ENCODE measurements around the gene GEMIN7. TPM values are rescaled to one million over a fixed set of nuclear protein-coding genes. Genes with fewer than 3 reads are reported as not detected.
"Not testable (repeated sequence)": the region's sequence is repeated elsewhere in the genome, so short reads cannot be mapped to it uniquely, and the experiment has no call there.

The GEMIN7 gene
- total and polyA plus RNA-seq, 4 experiments from 2014 or later: 15.9 to 75.3 (median 26.2) TPM

- H3K36me3 Mint-ChIP-seq: no peaks in the 10 kb centered on the region
- H3K9me3 Mint-ChIP-seq: no peaks in the 10 kb centered on the region
- peak overlapping the region; percentile 35 to 78 (median 72) for H3K4me3 Mint-ChIP-seq
- H3K27ac ChIP-seq (ENCODE audit: low read depth, low read length): no peak overlapping the region
- H3K27me3 ChIP-seq (ENCODE audit: insufficient read depth, low read length): no peaks in the 10 kb centered on the region
- DNase-seq: peak; percentile 41 to 52 (median 51)
- H3K4me1 ChIP-seq (ENCODE audit: insufficient read depth, low read length): peaks cover 34% of the 10 kb centered on the region
- no peaks in the 10 kb centered on the region for H3K9me3 ChIP-seq (ENCODE audit: control insufficient read depth in 1 of 2, low read length in 2 of 2)
- CTCF ChIA-PET (ENCODE audit: partially characterized antibody): interaction anchor here (0.9 to 1.5 kb wide), 6 partner anchors 12 to 50 kb away, joined by 3 to 19 read pairs (median 3); no protein-coding TSS in a partner anchor
- H3K27ac Mint-ChIP-seq: peak overlapping the region in 6 of 7 donors; percentile 52 to 92 (median 80)
- H3K36me3 ChIP-seq (ENCODE audit: insufficient read depth, low read length): no peaks in the 10 kb centered on the region
- no peaks in the 10 kb centered on the region for H3K27me3 Mint-ChIP-seq
- intact Hi-C loops (cut with micrococcal nuclease): no loop called here
- H3K4me1 Mint-ChIP-seq: peaks cover 36 to 81% (median 50%) of the 10 kb centered on the region in 4 donors
- H3K4me3 ChIP-seq (ENCODE audit: low read length in 2 of 2): peak overlapping the region in 1 of 2 donors; percentile 11
- POLR2A ChIA-PET (ENCODE audit: partially characterized antibody): interaction anchor here (0.5 to 1.9 kb wide), 6 partner anchors 10 to 145 kb away, joined by 3 to 30 read pairs (median 5); partner anchors contain the start of genes GEMIN7 and PPP1R37
Measured at GRCh38 chr19:45103156-45103507, 24.1 kb downstream of the GEMIN7 start.

- Mint-ChIP-seq H3K4me3 (peak overlapping the region; percentile 60 to 78 (median 72)), H3K4me1 (peaks cover 31 to 75% (median 46%) of the 10 kb centered on the region in 4 donors), H3K27ac (peak overlapping the region; percentile 53 to 92 (median 82)), H3K27me3 (no peaks in the 10 kb centered on the region), H3K36me3 (no peaks in the 10 kb centered on the region), H3K9me3 (no peaks in the 10 kb centered on the region)
- POLR2A ChIA-PET (ENCODE audit: partially characterized antibody): interaction anchor here (0.8 to 1.9 kb wide), 6 partner anchors 9 to 75 kb away, joined by 3 to 30 read pairs (median 5); partner anchors contain the start of genes GEMIN7 and PPP1R37
- CTCF ChIA-PET (ENCODE audit: partially characterized antibody): interaction anchor here (0.9 to 1.5 kb wide), 5 partner anchors 12 to 50 kb away, joined by 3 to 19 read pairs (median 3); no protein-coding TSS in a partner anchor
- Histone ChIP-seq H3K9me3 (ENCODE audit: control insufficient read depth in 1 of 2, low read length in 2 of 2) (no peaks in the 10 kb centered on the region), H3K4me3 (ENCODE audit: low read length in 2 of 2) (peak overlapping the region in 1 of 2 donors; percentile 11), H3K4me1 (ENCODE audit: insufficient read depth, low read length) (peaks cover 34% of the 10 kb centered on the region), H3K27ac (ENCODE audit: low read depth, low read length) (no peak overlapping the region), H3K36me3 (ENCODE audit: insufficient read depth, low read length) (no peaks in the 10 kb centered on the region), H3K27me3 (ENCODE audit: insufficient read depth, low read length) (no peaks in the 10 kb centered on the region)
- intact Hi-C loops (cut with micrococcal nuclease): no loop called here
- DNase-seq: peak in 1 of 5 donors; percentile 25
Measured at GRCh38 chr19:45103508-45104319, 24.7 kb downstream of the GEMIN7 start.

GRCh38 chr19:45104658-45105349 lies 25.7 kb downstream of the GEMIN7 start:
- H3K27ac ChIP-seq (ENCODE audit: low read depth, low read length): no peak overlapping the region
- ChIA-PET CTCF (ENCODE audit: partially characterized antibody) (interaction anchor here (0.5 kb wide), 1 partner anchor 15 kb away, joined by 4 read pairs; no protein-coding TSS in a partner anchor), POLR2A (ENCODE audit: partially characterized antibody) (interaction anchor here (0.9 to 1.4 kb wide), 2 partner anchors 13 to 65 kb away, joined by 4 read pairs; no protein-coding TSS in a partner anchor)

GRCh38 chr19:45106363-45106762 lies 27.3 kb downstream of the GEMIN7 start:
- H3K4me1 Mint-ChIP-seq: peaks cover 27 to 60% (median 35%) of the 10 kb centered on the region in 4 donors
- H3K9me3 ChIP-seq (ENCODE audit: control insufficient read depth in 1 of 2, low read length in 2 of 2); H3K4me3 ChIP-seq (ENCODE audit: low read length in 2 of 2); H3K36me3 Mint-ChIP-seq; intact Hi-C loops (cut with micrococcal nuclease); H3K27ac Mint-ChIP-seq; DNase-seq; H3K9me3 Mint-ChIP-seq; H3K4me3 Mint-ChIP-seq; H3K27ac ChIP-seq (ENCODE audit: low read depth, low read length); H3K27me3 Mint-ChIP-seq; H3K36me3 ChIP-seq (ENCODE audit: insufficient read depth, low read length); POLR2A ChIA-PET (ENCODE audit: partially characterized antibody); H3K27me3 ChIP-seq (ENCODE audit: insufficient read depth, low read length): not testable (repeated sequence)
- peaks cover 34% of the 10 kb centered on the region for H3K4me1 ChIP-seq (ENCODE audit: insufficient read depth, low read length)
- CTCF ChIA-PET (ENCODE audit: partially characterized antibody): interaction anchor here (1.0 to 2.4 kb wide), 2 partner anchors 19 to 52 kb away, joined by 3 to 8 read pairs; no protein-coding TSS in a partner anchor

More at GRCh38 chr19:45104658-45105349, 25.7 kb downstream of the GEMIN7 start:
- no peaks in the 10 kb centered on the region for H3K36me3 Mint-ChIP-seq
- H3K4me1 ChIP-seq (ENCODE audit: insufficient read depth, low read length): peaks cover 34% of the 10 kb centered on the region
- H3K27ac Mint-ChIP-seq: peak overlapping the region; percentile 75 to 95 (median 85)
- peaks cover 29 to 69% (median 43%) of the 10 kb centered on the region in 4 donors for H3K4me1 Mint-ChIP-seq
- no peaks in the 10 kb centered on the region for H3K9me3 ChIP-seq (ENCODE audit: control insufficient read depth in 1 of 2, low read length in 2 of 2)
- H3K27me3 Mint-ChIP-seq: no peaks in the 10 kb centered on the region
- H3K27me3 ChIP-seq (ENCODE audit: insufficient read depth, low read length): no peaks in the 10 kb centered on the region
- peak overlapping the region; percentile 27 to 76 (median 66) for H3K4me3 Mint-ChIP-seq
- intact Hi-C loops (cut with micrococcal nuclease): no loop called here
- peak in 1 of 5 donors; percentile 39 for DNase-seq
- no peak overlapping the region for H3K4me3 ChIP-seq (ENCODE audit: low read length in 2 of 2)
- no peaks in the 10 kb centered on the region for H3K9me3 Mint-ChIP-seq
- H3K36me3 ChIP-seq (ENCODE audit: insufficient read depth, low read length): no peaks in the 10 kb centered on the region

- no peaks in the 10 kb centered on the region for H3K27me3 Mint-ChIP-seq
- no peak overlapping the region for H3K27ac Mint-ChIP-seq
- peak in 1 of 5 donors; percentile 3 for DNase-seq
- Histone ChIP-seq H3K27ac (ENCODE audit: low read depth, low read length) (no peak overlapping the region), H3K9me3 (ENCODE audit: control insufficient read depth in 1 of 2, low read length in 2 of 2) (no peaks in the 10 kb centered on the region), H3K27me3 (ENCODE audit: insufficient read depth, low read length) (no peaks in the 10 kb centered on the region), H3K4me3 (ENCODE audit: low read length in 2 of 2) (no peak overlapping the region), H3K36me3 (ENCODE audit: insufficient read depth, low read length) (no peaks in the 10 kb centered on the region), H3K4me1 (ENCODE audit: insufficient read depth, low read length) (peaks cover 28% of the 10 kb centered on the region)
- peaks cover 26 to 55% (median 30%) of the 10 kb centered on the region in 4 donors for H3K4me1 Mint-ChIP-seq
- H3K4me3 Mint-ChIP-seq: no peak overlapping the region
- intact Hi-C loops (cut with micrococcal nuclease): no loop called here
- no peaks in the 10 kb centered on the region for H3K36me3 Mint-ChIP-seq
- POLR2A ChIA-PET (ENCODE audit: partially characterized antibody): no interaction called here
- no peaks in the 10 kb centered on the region for H3K9me3 Mint-ChIP-seq
- CTCF ChIA-PET (ENCODE audit: partially characterized antibody): interaction anchor here (0.6 to 2.4 kb wide), 2 partner anchors 18 to 1972 kb away, joined by 3 to 8 read pairs; no protein-coding TSS in a partner anchor
Measured at GRCh38 chr19:45107621-45108150, 28.6 kb downstream of the GEMIN7 start.

- POLR2A ChIA-PET (ENCODE audit: partially characterized antibody): no interaction called here
- Histone ChIP-seq H3K36me3 (ENCODE audit: insufficient read depth, low read length) (no peaks in the 10 kb centered on the region), H3K4me3 (ENCODE audit: low read length in 2 of 2) (no peak overlapping the region), H3K4me1 (ENCODE audit: insufficient read depth, low read length) (peaks cover 2% of the 10 kb centered on the region), H3K9me3 (ENCODE audit: control insufficient read depth in 1 of 2, low read length in 2 of 2) (no peaks in the 10 kb centered on the region), H3K27ac (ENCODE audit: low read depth, low read length) (no peak overlapping the region), H3K27me3 (ENCODE audit: insufficient read depth, low read length) (no peaks in the 10 kb centered on the region)
- Mint-ChIP-seq H3K9me3 (no peaks in the 10 kb centered on the region), H3K36me3 (no peaks in the 10 kb centered on the region), H3K27ac (no peak overlapping the region), H3K27me3 (no peaks in the 10 kb centered on the region), H3K4me1 (peaks cover 11 to 37% (median 12%) of the 10 kb centered on the region in 4 donors), H3K4me3 (no peak overlapping the region)
- CTCF ChIA-PET (ENCODE audit: partially characterized antibody): no interaction called here
- intact Hi-C loops (cut with micrococcal nuclease): no loop called here
- DNase-seq: no peak
Measured at GRCh38 chr19:45110851-45111266, 31.8 kb downstream of the GEMIN7 start.
